CD1c-positive myeloid dendritic cell (primary cell): ENCODE results near the gene BMX.

ENCODE experiments used
- DNase-seq: peaks from one replicate; pipeline ENCODE4 v3.0.0-alpha.2; 2016; ENCODE audit errors: extremely low spot score

BMX gene

DNA sequence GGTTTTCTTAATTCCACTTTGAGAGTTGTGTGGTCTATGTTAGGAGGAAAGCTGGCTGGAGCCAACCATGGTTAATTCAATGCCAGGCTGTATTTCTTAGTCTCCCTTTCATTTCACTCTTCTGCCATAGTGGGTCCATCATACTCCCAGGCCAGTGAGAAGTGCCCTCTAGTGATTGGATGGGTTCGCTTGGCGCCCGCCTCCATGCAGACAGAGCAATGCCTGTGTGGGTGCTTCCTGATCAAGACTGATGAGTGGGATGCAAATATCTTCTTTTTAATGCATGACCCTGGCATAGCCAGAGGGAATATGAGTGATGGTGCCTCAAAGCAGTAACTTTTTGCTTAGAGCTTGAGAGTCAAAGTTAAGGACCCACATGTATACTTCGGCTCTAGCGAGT is 6.4 kb downstream of the BMX start:
- no peak for DNase-seq

GRCh38 chrX:15509845-15510244 is 9.2 kb downstream of the BMX start:
- DNase-seq: no peak

DNA sequence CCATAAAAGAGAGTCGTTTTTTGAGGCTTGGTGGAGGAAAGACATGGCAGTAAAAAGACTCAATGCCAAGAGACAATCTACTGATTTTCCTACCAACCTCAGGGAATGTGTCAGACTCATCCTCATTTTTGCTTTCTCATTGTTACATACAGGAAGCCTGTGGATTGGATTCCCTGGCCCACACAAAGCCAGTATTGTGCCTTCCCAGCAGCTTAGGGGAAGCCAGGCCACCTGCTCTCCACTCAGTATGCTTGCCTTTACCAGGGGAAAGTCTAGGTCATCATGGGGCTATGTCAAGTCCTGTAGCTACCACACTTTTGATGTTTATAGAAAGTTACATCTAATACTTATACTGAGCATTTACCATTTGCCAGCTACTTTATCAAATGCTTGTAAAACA is 11.0 kb downstream of the BMX start:
- no peak for DNase-seq

GRCh38 chrX:15512401-15512965 is 11.9 kb downstream of the BMX start:
- no peak for DNase-seq

- DNase-seq: no peak
Measured at GRCh38 chrX:15514279-15514678, 13.7 kb downstream of the BMX start.

GRCh38 chrX:15515931-15516330 is 15.3 kb downstream of the BMX start:
- no peak for DNase-seq

DNA sequence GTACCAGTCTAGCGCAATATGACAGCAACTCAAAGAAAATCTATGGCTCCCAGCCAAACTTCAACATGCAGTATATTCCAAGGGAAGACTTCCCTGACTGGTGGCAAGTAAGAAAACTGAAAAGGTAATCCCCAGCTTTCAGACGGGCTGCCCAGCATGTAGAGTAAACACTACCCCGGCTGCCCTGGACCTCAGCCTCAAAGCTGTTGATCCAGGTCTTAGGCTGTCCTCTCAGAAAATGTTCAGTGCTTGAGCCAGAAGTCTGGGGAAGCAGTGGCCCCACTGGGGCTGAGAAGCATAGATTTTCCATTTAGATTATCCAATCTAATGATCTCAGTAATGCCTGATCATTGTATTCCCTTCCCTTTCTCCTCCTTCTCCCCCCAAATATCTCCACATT is 21.9 kb downstream of the BMX start:
- DNase-seq: no peak

DNA sequence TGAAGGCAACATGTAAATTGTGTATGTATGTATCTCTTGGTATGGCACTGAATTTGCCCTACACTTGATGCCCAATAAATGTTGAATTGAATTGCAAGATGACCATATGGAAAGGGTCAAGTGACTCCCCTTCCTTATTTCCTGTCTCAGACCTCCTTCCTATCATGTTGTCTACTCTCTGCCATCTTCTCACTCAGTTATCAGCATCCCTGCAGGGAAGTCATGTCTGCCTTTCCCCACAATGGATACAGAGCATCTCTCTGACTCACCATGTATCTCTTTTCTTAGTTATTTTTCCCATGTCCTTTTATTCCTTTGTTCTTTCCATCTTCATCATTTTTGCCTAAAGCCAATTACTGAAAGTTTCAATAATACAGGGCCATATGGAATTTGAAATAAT is 22.5 kb downstream of the BMX start:
- no peak for DNase-seq

DNA sequence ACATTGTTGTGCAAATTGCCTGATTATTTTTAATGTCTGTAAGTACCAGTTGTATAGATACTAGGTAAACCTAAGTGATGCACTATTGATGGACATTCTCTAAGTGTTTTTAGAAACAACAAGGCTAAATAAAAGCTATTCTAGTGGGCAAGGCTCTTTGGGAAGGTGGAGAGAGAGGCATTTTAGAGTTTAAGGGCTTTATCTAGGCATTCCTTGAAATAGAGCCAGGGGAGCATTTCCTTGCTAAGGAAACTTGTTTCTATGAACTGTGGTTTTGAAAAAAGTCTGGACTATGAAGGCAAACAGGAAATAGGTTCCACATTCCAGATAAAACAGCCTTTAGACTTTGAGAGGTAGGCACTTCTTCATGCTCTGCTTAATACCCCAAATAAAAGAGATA is 23.8 kb downstream of the BMX start:
- no peak for DNase-seq

DNA sequence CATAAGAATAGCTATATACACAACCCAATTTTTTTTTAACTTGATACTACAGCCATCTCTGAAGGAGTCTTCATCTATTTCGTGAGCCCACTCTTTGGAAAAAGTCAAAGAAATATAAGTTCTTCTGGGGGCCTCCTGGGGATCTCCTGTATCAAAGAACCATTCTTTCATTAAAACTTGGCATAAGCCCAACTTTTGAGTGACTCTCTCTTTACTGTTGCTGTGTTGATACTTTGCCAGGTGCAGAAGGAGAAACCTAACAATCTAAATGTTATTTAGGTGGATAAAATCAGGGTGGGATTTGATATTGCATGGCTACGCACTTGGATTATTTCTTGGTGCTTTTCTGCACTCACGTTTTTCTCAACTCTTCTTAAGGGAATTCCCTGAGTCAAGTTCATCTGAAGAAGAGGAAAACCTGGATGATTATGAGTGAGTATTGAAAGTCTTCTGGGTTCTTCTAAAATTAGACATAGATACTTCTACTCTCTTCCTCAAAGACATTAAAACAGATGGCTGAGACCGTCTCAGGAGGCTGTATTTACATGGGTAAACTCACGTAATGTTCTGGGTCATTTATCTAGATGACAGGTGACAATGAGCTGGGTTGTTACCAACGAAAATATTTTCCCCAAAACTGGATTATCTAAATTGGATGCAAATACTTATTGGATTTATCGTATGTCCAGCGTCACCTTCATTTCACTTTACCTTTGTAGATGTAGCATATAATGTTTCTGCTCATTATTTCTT is 25.2 kb downstream of the BMX start:
- DNase-seq: no peak

DNA sequence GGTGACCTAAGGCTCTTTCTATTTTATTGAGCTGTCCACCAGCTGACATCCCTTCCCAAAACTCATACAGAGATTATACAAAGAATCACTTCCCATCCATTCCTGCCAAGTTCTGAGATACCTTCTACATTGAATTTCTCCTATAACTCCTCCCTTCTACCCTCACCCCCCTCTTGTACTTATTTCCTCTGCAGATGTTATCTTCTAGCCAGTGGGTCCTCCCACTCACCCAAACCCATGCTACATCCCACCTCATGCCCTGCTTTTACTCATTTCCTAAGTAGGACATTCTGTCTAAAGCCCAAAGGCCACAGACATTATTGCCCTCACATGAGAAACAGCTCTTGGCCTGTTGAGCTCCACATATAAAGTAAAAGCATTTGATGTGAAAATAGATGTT is 28.6 kb downstream of the BMX start:
- no peak for DNase-seq

DNA sequence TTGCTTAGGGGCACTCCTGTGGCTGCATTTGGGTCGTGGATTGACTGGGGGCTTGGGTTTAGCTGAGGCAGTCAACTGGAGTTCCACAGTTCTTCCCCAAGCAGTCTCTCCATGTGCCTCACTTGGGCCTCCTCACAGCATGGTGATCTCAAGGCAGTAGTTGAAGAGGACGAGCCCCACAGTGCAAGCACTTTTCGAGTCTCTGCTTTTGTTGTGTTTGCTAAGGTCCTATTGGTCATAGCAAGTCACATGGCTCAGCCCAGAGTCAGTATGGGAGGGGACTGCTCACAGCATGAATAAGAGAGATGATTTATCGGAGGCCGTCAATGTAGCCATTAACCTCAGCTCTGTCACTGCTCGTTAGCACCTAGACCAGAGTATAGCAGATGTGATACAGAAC is 29.7 kb downstream of the BMX start:
- DNase-seq: no peak

- no peak for DNase-seq
Measured at GRCh38 chrX:15546745-15547144, 46.1 kb downstream of the BMX start.

DNA sequence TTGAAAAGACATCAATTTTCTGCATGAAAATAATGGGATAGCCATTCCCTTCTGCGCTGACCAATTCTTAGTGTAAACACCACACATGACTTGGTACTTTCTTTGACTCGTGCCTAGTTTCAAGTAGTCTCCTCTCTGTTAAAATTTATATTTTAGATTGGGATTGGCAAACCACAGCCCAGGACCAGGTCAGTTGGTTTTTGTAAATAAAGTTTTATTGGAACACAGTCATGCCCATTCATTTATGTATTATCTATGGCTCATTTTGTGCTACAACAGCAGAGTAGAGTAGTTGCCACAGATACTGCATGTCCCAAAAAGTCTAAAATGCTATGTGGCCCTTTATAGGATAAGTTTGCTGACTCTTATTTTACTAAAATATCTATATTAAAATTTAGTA is 46.7 kb downstream of the BMX start:
- no peak for DNase-seq

GRCh38 chrX:15549189-15550012 is 48.8 kb downstream of the BMX start:
- DNase-seq: no peak

GRCh38 chrX:15559227-15559626 is 58.6 kb downstream of the BMX start:
- DNase-seq: no peak

- no peak for DNase-seq
Measured at GRCh38 chrX:15560924-15561323, 60.3 kb downstream of the BMX start.

- DNase-seq: no peak
Measured at GRCh38 chrX:15563056-15563455, 62.4 kb downstream of the BMX start.

DNA sequence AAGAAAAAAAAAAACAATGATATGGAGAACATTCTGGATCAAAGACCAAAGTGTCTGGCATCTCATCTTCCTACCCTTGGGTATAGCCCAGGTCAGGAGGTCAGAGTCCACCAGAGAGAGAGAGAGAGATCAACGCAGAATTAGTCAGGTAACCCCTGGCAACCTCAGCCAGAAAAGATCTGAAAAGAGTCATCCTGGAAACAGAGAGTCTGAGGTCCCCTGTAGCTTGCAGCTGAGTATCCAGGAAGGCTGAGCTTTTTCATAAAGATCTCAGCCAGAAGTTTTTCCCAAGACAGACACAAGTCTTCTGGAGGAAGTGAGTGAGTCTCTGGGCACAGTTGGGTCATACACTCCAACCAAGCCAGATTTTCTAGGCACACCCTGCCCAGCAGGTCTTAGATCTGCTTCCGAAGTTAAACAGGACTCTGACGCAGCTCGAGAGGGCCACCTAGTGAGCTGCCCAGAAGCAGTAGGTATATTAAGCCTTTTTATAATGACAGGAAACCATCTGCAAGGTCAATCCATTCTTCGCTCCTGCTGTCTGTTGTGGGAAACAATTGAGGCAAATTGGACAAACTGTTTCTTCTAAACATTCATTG is 64.5 kb downstream of the BMX start:
- DNase-seq: peak; percentile 43

DNA sequence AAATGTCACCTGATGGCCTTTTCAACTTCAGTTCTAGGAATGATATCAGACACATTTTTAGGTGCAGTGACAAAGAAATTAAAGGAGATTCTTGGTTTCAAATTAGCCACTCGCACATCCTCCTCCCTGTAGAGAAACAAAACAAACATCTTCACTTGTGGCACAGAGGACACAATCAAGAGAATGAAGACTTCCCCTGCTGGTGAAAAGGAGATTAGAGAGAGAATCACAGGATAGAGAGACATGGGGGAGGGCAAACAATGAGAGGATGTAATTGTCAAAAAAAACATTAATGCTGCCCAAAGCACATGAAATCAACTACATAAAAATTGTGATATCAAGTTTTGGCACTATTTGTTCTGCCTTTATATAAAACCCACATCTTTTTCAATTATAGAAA is 65.6 kb downstream of the BMX start:
- DNase-seq: no peak

DNA sequence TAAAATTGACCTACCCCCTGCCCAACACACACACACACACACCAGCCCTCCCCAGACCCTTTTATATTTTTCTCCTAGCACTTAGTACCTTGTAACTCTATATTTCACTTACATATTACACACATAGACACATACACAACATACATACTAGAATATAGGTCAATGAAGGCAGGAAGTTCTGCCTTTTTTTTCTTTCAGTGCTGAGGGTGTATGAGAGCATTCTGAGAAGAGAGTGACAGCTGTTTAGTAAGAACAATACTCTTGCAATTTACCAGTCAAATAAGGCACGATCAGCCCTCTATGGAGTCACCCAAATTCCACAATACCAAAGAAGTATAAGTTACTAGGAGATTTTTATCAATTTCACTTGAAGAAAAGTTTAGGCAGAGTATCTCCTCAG is 66.7 kb downstream of the BMX start:
- no peak for DNase-seq

GRCh38 chrX:15567886-15568616 is 67.4 kb downstream of the BMX start:
- no peak for DNase-seq
